ENCODE measurements around the gene CARNS1. TPM values are rescaled to one million over a fixed set of nuclear protein-coding genes. Genes with fewer than 3 reads are reported as not detected.

The CARNS1 gene
- total and polyA plus RNA-seq, 2 of the 13 experiments (the other 11 are each of a cell fraction or from before 2014, with no cell fraction given): not detected

- TF ChIP-seq ZBTB44 (CRISPR knock-in tag; IDR thresholded peaks at IDR 0.05) (peak; percentile 45; the same call in 1 of the 2 replicates), SSRP1 (CRISPR knock-in tag; IDR thresholded peaks at IDR 0.05) (no peak), ZNF746 (CRISPR knock-in tag; IDR thresholded peaks at IDR 0.05) (peak; percentile 78; the same call in 1 of the 2 replicates), NR2F1 (CRISPR knock-in tag; IDR thresholded peaks at IDR 0.05) (peak; percentile 19 to 66; a peak in 2 of 4 replicates), ZBTB8A (CRISPR knock-in tag; IDR thresholded peaks at IDR 0.05; ENCODE audit: borderline replicate concordance, low read depth) (no peak), THYN1 (CRISPR knock-in tag; IDR thresholded peaks at IDR 0.05; ENCODE audit: borderline replicate concordance, low read depth) (no peak), KAT8 (CRISPR knock-in tag; IDR thresholded peaks at IDR 0.05) (peak; percentile 96), ZNF552 (CRISPR knock-in tag; IDR thresholded peaks at IDR 0.05; ENCODE audit: borderline replicate concordance) (peak; percentile 89), ZNF282 (IDR thresholded peaks at IDR 0.05; ENCODE audit: partially characterized antibody) (no peak), CBFB (CRISPR knock-in tag; IDR thresholded peaks at IDR 0.05) (peak; percentile 87; the same call in 1 of the 2 replicates), TBL1XR1 (IDR thresholded peaks at IDR 0.05; ENCODE audit: borderline replicate concordance, low read length, partially characterized antibody) (no peak), ATRX (CRISPR knock-in tag; IDR thresholded peaks at IDR 0.05; ENCODE audit: borderline replicate concordance) (no peak), HIVEP1 (CRISPR knock-in tag; IDR thresholded peaks at IDR 0.05) (peak; percentile 97), RFXAP (CRISPR knock-in tag; IDR thresholded peaks at IDR 0.05; ENCODE audit: borderline replicate concordance) (peak; percentile 77; the same call in 1 of the 2 replicates), CENPT (CRISPR knock-in tag; IDR thresholded peaks at IDR 0.05; ENCODE audit: low read depth) (no peak), ETV5 (CRISPR knock-in tag; IDR thresholded peaks at IDR 0.05; ENCODE audit: borderline replicate concordance) (peak; percentile 77), SRY (CRISPR knock-in tag; IDR thresholded peaks at IDR 0.05) (peak; percentile 69; the same call in 1 of the 2 replicates), CBX5 (CRISPR knock-in tag; IDR thresholded peaks at IDR 0.05; ENCODE audit: borderline replicate concordance) (peak; percentile 68), SP1 (IDR thresholded peaks at IDR 0.05) (no peak), SP1 (CRISPR knock-in tag; IDR thresholded peaks at IDR 0.05) (peak; percentile 89), ZNF598 (CRISPR knock-in tag; IDR thresholded peaks at IDR 0.05; ENCODE audit: borderline replicate concordance) (0 out of 2 replicates have a peak, but pooled peaks have one; percentile 67), CAMTA2 (CRISPR knock-in tag; IDR thresholded peaks at IDR 0.05; ENCODE audit: borderline replicate concordance) (peak; percentile 65; the same call in 1 of the 2 replicates), ZNF354B (CRISPR knock-in tag; IDR thresholded peaks at IDR 0.05) (no peak), ZSCAN12 (CRISPR knock-in tag; IDR thresholded peaks at IDR 0.05) (no peak), ZNF335 (CRISPR knock-in tag; IDR thresholded peaks at IDR 0.05) (0 out of 2 replicates have a peak, but pooled peaks have one; percentile 19), ZNF432 (CRISPR knock-in tag; IDR thresholded peaks at IDR 0.05; ENCODE audit: borderline replicate concordance) (no peak), ZMYM2 (CRISPR knock-in tag; IDR thresholded peaks at IDR 0.05) (0 out of 2 replicates have a peak, but pooled peaks have one; percentile 44), KMT2B (CRISPR knock-in tag; IDR thresholded peaks at IDR 0.05) (peak; percentile 75), ZBTB2 (CRISPR knock-in tag; IDR thresholded peaks at IDR 0.05; ENCODE audit: low read depth) (peak; percentile 89; the same call in 1 of the 2 replicates)
Observed at GRCh38 chr11:67391304-67392182, 23.9 kb upstream of the CARNS1 start, which contains the start of gene RAD9A (continued).
